ENCODE data around the gene VAMP2.
A peak's percentile ranks its signal among the peaks of the same experiment; 100 is the strongest.

Gene VAMP2

DNA sequence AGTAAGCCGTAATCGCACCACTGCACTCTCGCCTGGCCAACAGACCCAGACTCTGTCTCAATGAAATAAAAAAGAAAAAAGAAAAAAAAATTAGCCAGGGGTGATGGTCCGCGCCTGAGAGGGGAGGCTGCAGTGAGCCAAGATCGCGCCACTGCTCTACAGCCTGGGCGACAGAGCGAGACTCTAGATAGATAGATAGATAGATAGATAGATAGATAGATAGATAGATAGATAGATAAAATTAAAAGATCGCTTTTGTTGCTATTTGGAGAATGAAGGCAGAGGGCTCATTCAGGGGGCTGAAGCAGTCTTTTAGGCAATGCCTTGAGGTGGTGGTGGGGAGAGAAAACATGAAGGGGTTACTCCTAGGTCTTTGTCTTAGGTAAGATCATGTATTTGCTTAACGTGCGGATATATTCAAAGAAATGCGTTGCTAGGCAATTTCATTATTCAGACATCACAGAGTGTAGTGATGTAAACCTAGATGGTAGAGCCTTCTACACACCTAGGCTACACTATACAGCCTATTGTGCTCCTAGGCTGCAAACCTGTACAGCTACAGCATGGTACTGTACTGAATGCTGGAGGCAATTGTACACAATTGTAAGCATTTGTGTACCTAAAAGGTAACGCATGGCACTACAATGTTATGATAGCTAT lies 34.5 kb downstream of the VAMP2 start:
- Histone ChIP-seq H3K4me1 (peaks cover 32% of the 10 kb centered on the region), H3K4me2 (ENCODE audit: low read length) (no peak overlapping the region), H3K79me2 (no peaks in the 10 kb centered on the region), H3K27me3 (ENCODE audit: control insufficient read depth, insufficient read depth, low read length) (no peaks in the 10 kb centered on the region), H3K9ac (no peak overlapping the region), H3K4me3 (ENCODE audit: low read depth, low read length) (no peak overlapping the region), H2AFZ (no peak overlapping the region), H3K27ac (no peak overlapping the region), H3K36me3 (ENCODE audit: control insufficient read depth, insufficient read depth, low read length) (no peaks in the 10 kb centered on the region), H3K9me3 (ENCODE audit: control insufficient read depth, low read length) (no peaks in the 10 kb centered on the region)
- TF ChIP-seq, protein P1, sequence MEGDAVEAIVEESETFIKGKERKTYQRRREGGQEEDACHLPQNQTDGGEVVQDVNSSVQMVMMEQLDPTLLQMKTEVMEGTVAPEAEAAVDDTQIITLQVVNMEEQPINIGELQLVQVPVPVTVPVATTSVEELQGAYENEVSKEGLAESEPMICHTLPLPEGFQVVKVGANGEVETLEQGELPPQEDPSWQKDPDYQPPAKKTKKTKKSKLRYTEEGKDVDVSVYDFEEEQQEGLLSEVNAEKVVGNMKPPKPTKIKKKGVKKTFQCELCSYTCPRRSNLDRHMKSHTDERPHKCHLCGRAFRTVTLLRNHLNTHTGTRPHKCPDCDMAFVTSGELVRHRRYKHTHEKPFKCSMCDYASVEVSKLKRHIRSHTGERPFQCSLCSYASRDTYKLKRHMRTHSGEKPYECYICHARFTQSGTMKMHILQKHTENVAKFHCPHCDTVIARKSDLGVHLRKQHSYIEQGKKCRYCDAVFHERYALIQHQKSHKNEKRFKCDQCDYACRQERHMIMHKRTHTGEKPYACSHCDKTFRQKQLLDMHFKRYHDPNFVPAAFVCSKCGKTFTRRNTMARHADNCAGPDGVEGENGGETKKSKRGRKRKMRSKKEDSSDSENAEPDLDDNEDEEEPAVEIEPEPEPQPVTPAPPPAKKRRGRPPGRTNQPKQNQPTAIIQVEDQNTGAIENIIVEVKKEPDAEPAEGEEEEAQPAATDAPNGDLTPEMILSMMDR (IDR thresholded peaks at IDR 0.05), result no peak

DNA sequence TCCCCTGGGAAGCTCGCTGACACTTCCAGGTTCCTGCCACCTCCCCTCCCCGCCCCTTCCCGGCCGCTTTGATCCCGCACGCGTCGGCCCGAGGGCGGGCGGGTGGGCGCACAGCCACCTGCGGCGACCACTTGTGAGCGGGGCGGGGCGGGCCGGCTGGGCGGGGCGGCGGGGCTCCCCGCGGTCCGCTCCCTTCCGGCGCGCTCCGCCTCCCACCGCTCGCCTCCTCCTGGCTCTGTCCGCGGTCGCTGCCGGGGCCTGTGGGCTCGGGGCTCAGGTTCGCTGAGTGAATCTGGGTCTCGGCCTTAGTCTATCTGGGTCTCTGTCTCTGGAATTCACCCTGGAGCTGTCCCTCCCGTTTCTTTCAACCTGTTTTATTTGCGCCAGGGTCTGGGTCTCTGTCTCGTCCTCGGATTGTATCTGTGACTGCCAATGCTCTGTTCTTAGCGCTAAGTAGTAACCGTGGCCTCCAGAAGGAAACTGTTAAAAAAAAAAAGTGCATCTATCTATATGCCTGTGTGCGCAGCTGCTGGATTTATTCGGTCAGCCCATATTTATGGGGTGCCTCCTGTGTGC lies 36.2 kb downstream of the VAMP2 start:
- TF ChIP-seq, protein P1 (IDR thresholded peaks at IDR 0.05), result no peak
- Histone ChIP-seq H2AFZ (peak overlapping the region; percentile 95), H3K27ac (peak overlapping the region; percentile 63), H3K36me3 (ENCODE audit: control insufficient read depth, insufficient read depth, low read length) (no peaks in the 10 kb centered on the region), H3K27me3 (ENCODE audit: control insufficient read depth, insufficient read depth, low read length) (no peaks in the 10 kb centered on the region), H3K4me1 (peaks cover 34% of the 10 kb centered on the region), H3K79me2 (no peaks in the 10 kb centered on the region), H3K4me3 (ENCODE audit: low read depth, low read length) (peak overlapping the region; percentile 80), H3K9ac (peak overlapping the region; percentile 11), H3K9me3 (ENCODE audit: control insufficient read depth, low read length) (no peaks in the 10 kb centered on the region), H3K4me2 (ENCODE audit: low read length) (peak overlapping the region; percentile 93)

DNA sequence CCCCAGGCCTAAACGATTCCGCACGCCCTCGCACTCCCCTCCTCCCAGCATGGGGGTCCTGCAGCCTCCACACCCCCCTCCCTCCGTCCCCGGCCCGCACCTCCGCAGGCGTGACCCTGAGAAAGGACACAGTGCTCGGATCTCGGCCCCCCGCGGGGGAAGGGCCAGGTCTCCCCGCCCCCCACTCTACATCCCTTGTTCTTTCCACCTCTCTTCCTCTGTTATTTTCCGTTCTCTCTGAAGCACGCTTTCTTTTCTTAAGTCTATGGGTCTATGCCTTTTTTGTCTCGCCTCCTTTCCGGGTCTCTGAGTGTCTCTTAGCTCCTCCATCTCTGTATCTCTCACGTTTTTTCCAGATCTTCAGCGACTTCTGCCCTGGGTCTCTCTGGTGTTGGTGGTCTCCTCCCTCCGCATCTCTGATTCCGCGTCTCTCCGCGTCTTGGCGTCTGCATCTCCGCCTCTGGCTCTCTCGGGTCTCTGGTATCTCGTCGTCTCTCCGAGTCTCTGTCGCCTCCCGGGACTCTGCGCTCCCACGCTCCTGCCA lies 36.7 kb downstream of the VAMP2 start:
- Histone ChIP-seq H3K9ac (no peak overlapping the region), H3K4me3 (ENCODE audit: low read depth, low read length) (peak overlapping the region; percentile 80), H3K27ac (peak overlapping the region; percentile 47), H3K27me3 (ENCODE audit: control insufficient read depth, insufficient read depth, low read length) (no peaks in the 10 kb centered on the region), H3K4me2 (ENCODE audit: low read length) (peak overlapping the region; percentile 82), H3K79me2 (no peaks in the 10 kb centered on the region), H2AFZ (peak overlapping the region; percentile 81), H3K9me3 (ENCODE audit: control insufficient read depth, low read length) (no peaks in the 10 kb centered on the region), H3K4me1 (peaks cover 35% of the 10 kb centered on the region), H3K36me3 (ENCODE audit: control insufficient read depth, insufficient read depth, low read length) (no peaks in the 10 kb centered on the region)
- TF ChIP-seq, protein P1 (IDR thresholded peaks at IDR 0.05), result no peak

DNA sequence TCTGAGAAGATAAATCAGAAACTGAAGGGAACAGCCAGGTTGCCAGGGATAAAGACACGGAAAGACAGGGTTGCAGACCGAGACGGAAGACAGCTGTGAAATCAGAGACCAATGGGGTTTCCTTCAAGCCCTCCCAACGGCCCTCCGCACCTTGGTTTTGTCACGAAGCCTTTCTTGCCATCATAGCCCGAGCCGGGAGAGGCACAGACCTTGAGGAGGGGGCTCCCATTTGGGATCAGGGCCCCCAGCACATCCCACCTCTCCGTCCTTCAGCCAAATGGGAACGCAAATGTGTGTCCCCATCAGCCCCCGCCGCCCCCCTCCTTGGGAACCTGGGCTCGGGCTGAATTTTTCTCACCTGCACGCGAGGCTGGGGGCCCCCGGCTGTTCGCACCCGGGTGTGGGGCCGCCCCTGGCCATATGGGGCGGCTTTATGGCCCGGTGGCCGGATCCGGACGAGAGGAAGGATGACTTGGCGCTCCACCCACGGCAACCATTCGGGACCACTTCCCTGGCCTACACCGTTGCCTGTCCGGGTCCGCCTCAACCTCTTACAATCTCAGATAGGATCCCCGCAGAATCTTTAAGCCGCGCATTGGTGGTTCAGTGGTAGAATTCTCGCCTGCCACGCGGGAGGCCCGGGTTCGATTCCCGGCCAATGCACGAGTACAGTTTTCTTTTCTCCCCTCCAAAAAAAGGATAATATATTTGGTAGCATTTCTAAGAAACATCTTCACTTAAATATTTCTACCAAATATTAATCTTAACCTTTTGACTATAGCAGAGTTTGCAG lies 37.4 kb downstream of the VAMP2 start:
- Histone ChIP-seq H3K9me3 (ENCODE audit: control insufficient read depth, low read length) (no peaks in the 10 kb centered on the region), H3K36me3 (ENCODE audit: control insufficient read depth, insufficient read depth, low read length) (no peaks in the 10 kb centered on the region), H3K9ac (no peak overlapping the region), H2AFZ (peak overlapping the region; percentile 81), H3K4me3 (ENCODE audit: low read depth, low read length) (peak overlapping the region; percentile 80), H3K4me2 (ENCODE audit: low read length) (peak overlapping the region; percentile 82), H3K79me2 (no peaks in the 10 kb centered on the region), H3K27ac (no peak overlapping the region), H3K4me1 (peaks cover 36% of the 10 kb centered on the region), H3K27me3 (ENCODE audit: control insufficient read depth, insufficient read depth, low read length) (peaks cover 2% of the 10 kb centered on the region)
- TF ChIP-seq, protein P1 (IDR thresholded peaks at IDR 0.05), result no peak

Measured in parathyroid adenoma (tissue), 2 donors.